GM23338 (cell line): Measurements from ENCODE around the gene LRRC28.

Experiments used
- CREB1 ChIP-seq: fragments of 250-450 bp; sonication (Bioruptor Pico); IDR thresholded peaks from 2 replicates; pipeline ENCODE4 v1.5.0; 2020; ENCODE audit warnings: low read depth, mild to moderate bottlenecking, moderate library complexity
- CTCF ChIP-seq, 2 experiments: fragments of 200-600 bp in 1 of 2; sonication (generic) in 1 of 2; conservative IDR thresholded peaks; 2 replicates each; pipeline versions ENCODE4 v1.5.1 to v1.6.1; 2016 to 2017; ENCODE audit warnings: antibody characterized with exemption in 2 of 2, low read depth in 2 of 2, mild to moderate bottlenecking in 2 of 2, moderate library complexity in 1 of 2
- ETS1 ChIP-seq: IDR thresholded peaks from 2 replicates; pipeline ENCODE4 v1.6.1; 2016; ENCODE audit warnings: antibody characterized with exemption
- EZH2 ChIP-seq: fragments of 200-600 bp; sonication (generic); IDR thresholded peaks from one replicate; pipeline ENCODE4 v1.8.0; 2017; ENCODE audit warnings: antibody characterized with exemption, mild to moderate bottlenecking, low read depth; ENCODE audit not compliant: unreplicated experiment
- EZH2phosphoT487 ChIP-seq: fragments of 200-600 bp; sonication (generic); IDR thresholded peaks from one replicate; pipeline ENCODE4 v1.8.1; 2018; ENCODE audit warnings: antibody characterized with exemption; ENCODE audit not compliant: unreplicated experiment
- JUNB ChIP-seq: IDR thresholded peaks from one replicate; pipeline ENCODE4 v1.6.1; 2016; ENCODE audit warnings: antibody characterized with exemption; ENCODE audit not compliant: unreplicated experiment
- NANOG ChIP-seq: IDR thresholded peaks from 2 replicates; pipeline ENCODE4 v1.6.1; 2016; ENCODE audit warnings: antibody characterized with exemption, borderline replicate concordance
- POLR2AphosphoS5 ChIP-seq: IDR thresholded peaks from 2 replicates; pipeline ENCODE4 v1.6.1; 2016; ENCODE audit warnings: antibody characterized with exemption, low read depth
- REST ChIP-seq: IDR thresholded peaks from one replicate; pipeline ENCODE4 v1.6.1; 2018; ENCODE audit warnings: antibody characterized with exemption; ENCODE audit not compliant: unreplicated experiment
- STAT1 ChIP-seq: IDR thresholded peaks from one replicate; pipeline ENCODE4 v1.6.1; 2016; ENCODE audit warnings: antibody characterized with exemption; ENCODE audit not compliant: unreplicated experiment
- ZNF114 ChIP-seq: fragments of 250-450 bp; sonication (Bioruptor Pico); IDR thresholded peaks from 2 replicates; pipeline ENCODE4 v1.5.0; 2020; ENCODE audit warnings: mild to moderate bottlenecking, moderate library complexity
- ZNF331 ChIP-seq: fragments of 250-450 bp; sonication (Bioruptor Pico); IDR thresholded peaks from 2 replicates; pipeline ENCODE4 v1.5.0; 2020; ENCODE audit warnings: low read depth, mild to moderate bottlenecking, moderate library complexity

GRCh38 chr15:99408236-99409096 lies 157.2 kb downstream of the LRRC28 start:
- TF ChIP-seq EZH2phosphoT487 (no peak), CTCF (conservative IDR thresholded peaks at IDR 0.05; ENCODE audit: low read depth in 2 of 2) (no peak), REST (no peak), CREB1 (CRISPR knock-in tag) (no peak), POLR2AphosphoS5 (no peak), EZH2 (no peak), ZNF114 (CRISPR knock-in tag) (no peak), NANOG (no peak), ETS1 (no peak), JUNB (no peak), ZNF331 (no peak), STAT1 (no peak)
